ENCODE data around the gene CHDH. TPM values are rescaled to one million over a fixed set of nuclear protein-coding genes. Genes with fewer than 3 reads are reported as not detected.

Gene CHDH
- total RNA-seq, 2 experiments from 2014 or later: 9.0 to 9.1 TPM

DNA sequence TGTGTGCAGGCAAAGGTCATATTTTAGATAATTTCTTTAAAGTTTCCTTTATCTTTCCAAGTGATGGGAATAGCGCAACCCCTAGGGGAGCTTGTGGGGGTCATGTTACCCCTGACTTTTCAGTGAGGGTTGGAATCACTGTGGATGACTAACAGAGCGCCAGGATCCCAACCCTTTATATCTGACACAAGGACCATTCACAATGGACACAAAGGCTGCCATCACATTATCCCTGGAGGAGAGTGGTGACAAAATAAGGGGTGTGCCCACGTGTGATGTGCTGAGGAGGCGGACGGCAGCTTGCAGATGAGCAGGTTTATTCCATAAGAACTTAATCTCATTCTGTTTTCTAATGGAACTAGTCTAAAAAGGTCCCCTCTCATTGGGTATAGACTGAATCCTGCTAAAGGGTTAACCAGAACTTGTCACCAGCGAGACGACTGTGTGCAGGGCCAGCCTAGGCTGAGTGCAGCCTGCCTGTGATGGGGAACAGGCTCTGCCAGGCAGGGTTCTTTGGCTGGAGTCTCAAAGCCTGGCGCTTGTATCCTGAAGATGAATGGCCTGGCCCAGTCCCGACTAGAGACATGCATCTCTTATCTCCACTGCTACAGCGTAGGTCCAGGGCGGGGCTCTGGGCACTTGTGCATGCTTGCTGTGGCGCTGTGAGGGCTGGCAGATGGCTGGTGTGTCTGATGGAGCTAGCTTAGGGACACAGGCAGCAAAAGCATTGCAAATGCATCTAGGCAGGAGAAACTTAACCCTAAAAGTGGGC, 50.2 kb downstream of the CHDH start:
- Mint-ChIP-seq H3K9me3 (no peaks in the 10 kb centered on the region), H3K4me1 (no peaks in the 10 kb centered on the region), H3K4me3 (no peak overlapping the region), H3K36me3 (ENCODE audit: low read depth) (no peaks in the 10 kb centered on the region), H3K27me3 (peaks cover 46% of the 10 kb centered on the region), H3K27ac (no peak overlapping the region)
- POLR2A ChIA-PET: no interaction called here
- CTCF ChIA-PET: no interaction called here
- DNase-seq: no peak

DNA sequence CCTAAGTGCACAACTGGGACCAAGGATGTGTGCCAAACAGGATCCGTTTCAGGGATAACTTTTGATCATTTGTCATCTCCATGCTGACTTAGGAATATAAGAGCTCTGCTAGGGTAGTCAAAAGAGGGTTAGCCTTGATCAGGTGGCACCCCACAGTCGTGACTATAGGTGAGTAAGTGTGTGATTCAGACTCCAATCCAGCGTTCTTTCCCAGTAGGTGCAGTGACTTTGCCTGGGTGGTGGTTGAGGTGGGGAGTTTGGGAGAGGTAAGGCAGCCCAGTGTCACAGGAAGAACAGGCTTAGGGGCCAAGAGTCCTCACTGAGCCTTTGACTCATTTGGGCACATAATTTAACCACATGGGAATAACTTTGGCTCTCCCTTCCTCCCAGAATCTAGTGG, 51.0 kb downstream of the CHDH start:
- no peaks in the 10 kb centered on the region for H3K36me3 Mint-ChIP-seq (ENCODE audit: low read depth)
- H3K9me3 Mint-ChIP-seq: no peaks in the 10 kb centered on the region
- ChIA-PET CTCF (no interaction called here), POLR2A (no interaction called here)
- DNase-seq: no peak
- no peaks in the 10 kb centered on the region for H3K4me1 Mint-ChIP-seq
- peaks cover 46% of the 10 kb centered on the region for H3K27me3 Mint-ChIP-seq
- H3K4me3 Mint-ChIP-seq: no peak overlapping the region
- no peak overlapping the region for H3K27ac Mint-ChIP-seq

DNA sequence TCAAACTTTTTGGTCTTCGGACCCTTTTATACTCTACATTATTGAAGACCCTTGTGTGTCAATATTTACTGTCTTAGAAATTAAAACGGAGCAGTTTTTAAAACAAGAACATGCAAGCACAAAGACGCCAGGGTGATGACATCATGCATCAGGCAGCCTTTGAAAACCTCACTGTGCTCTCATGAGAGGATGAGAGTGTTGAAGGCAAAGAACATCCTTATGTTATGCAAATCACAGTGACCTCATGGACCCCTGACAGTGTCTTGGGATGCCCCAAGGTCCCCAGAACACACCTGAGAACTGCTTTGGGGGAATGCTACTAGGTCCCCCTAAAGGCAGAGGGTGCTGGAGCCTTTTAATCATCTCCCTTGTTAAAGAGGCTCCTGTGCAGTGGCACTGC, 51.6 kb downstream of the CHDH start:
- Mint-ChIP-seq H3K36me3 (ENCODE audit: low read depth) (no peaks in the 10 kb centered on the region), H3K4me3 (no peak overlapping the region), H3K9me3 (no peaks in the 10 kb centered on the region), H3K4me1 (no peaks in the 10 kb centered on the region), H3K27me3 (peaks cover 48% of the 10 kb centered on the region), H3K27ac (no peak overlapping the region)
- no peak for DNase-seq
- POLR2A ChIA-PET: no interaction called here
- CTCF ChIA-PET: no interaction called here

DNA sequence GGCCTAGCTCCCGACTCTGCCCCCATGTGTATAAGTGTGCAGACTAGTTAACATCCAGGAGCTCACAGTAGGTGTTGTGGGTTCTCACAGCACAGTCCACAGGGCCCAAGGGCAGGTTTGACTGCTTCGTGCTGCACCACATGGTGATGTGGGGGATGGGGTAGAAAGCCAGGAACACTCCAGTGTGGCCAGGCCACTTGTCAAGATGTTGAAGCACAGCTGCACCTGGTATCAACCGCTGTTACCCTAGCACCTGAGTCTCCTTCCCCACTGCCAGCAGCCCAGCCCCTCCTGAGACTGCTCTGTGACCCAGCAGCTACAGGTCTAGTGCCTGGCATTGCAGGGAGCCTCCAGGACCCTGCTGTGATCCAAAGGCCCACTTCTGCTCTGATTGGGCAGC, 53.4 kb downstream of the CHDH start:
- no peak overlapping the region for H3K4me3 Mint-ChIP-seq
- ChIA-PET POLR2A (no interaction called here), CTCF (no interaction called here)
- no peaks in the 10 kb centered on the region for H3K9me3 Mint-ChIP-seq
- no peak overlapping the region for H3K27ac Mint-ChIP-seq
- no peak for DNase-seq
- peaks cover 49% of the 10 kb centered on the region for H3K27me3 Mint-ChIP-seq
- H3K4me1 Mint-ChIP-seq: no peaks in the 10 kb centered on the region
- H3K36me3 Mint-ChIP-seq (ENCODE audit: low read depth): no peaks in the 10 kb centered on the region

DNA sequence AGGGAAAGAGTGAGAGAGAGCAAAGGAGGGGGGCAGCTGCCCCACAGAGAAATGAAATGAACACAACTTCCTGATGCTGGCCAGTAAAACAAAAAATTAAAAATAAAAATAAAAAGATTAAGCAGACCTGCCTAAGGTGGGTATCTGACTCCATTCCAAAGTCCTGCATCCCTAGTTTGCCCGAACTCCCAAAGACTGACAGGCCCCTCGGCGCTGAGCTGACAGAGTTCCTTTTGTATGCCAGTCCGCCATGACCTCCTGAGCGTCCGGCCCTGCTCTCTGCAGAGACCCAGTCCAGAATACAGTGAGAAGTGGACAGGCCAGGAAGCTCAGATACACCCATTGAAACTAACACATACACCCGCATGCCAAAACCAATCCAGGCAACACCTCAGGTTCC, 54.9 kb downstream of the CHDH start:
- no peak for DNase-seq
- peaks cover 45% of the 10 kb centered on the region for H3K27me3 Mint-ChIP-seq
- no peaks in the 10 kb centered on the region for H3K4me1 Mint-ChIP-seq
- H3K36me3 Mint-ChIP-seq (ENCODE audit: low read depth): no peaks in the 10 kb centered on the region
- ChIA-PET POLR2A (no interaction called here), CTCF (no interaction called here)
- H3K9me3 Mint-ChIP-seq: no peaks in the 10 kb centered on the region
- no peak overlapping the region for H3K4me3 Mint-ChIP-seq
- no peak overlapping the region for H3K27ac Mint-ChIP-seq

DNA sequence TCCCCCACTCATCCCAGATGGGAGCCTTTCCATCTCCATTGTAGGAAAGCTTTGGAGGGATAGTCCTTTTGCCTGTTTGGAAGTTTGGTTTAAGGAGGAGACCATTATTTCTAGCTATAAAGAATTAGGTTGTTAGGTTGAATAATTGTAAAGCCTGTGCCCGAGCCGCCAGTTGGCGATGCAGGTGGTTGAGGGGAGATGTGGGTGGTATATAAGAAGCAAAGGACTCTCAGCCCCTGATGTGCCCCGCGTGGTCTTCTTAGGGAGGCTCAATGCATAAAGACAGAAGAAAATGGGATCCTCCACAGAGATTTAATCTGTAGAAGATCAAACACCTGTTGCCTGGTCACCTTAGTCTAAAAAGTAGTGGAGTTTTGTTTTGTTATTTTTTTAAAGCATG, 55.7 kb downstream of the CHDH start:
- Mint-ChIP-seq H3K27me3 (peaks cover 39% of the 10 kb centered on the region), H3K36me3 (ENCODE audit: low read depth) (no peaks in the 10 kb centered on the region), H3K9me3 (no peaks in the 10 kb centered on the region), H3K4me1 (no peaks in the 10 kb centered on the region), H3K27ac (no peak overlapping the region), H3K4me3 (no peak overlapping the region)
- POLR2A ChIA-PET: no interaction called here
- CTCF ChIA-PET: no interaction called here
- no peak for DNase-seq

DNA sequence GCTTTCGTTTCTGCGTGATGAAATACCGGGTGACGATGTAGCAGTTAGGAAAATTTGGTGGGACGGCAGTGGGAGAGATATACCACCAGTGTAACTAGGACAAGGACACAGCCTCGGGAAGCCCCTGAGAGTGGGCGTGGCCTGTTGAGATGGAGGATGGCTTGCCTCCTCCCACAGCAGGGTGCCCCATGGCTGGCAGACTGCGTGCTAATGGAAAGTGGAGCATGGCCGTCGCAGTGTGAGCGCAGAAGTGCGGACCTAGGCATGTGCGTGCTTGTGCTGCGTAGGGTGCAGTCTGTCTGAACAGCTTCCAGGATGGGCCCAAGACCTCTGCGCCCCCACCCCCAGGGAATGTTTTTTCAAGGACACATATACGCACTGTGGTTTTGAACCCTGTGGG, 56.8 kb downstream of the CHDH start:
- H3K4me3 Mint-ChIP-seq: no peak overlapping the region
- DNase-seq: no peak
- ChIA-PET CTCF (no interaction called here), POLR2A (no interaction called here)
- no peaks in the 10 kb centered on the region for H3K36me3 Mint-ChIP-seq (ENCODE audit: low read depth)
- H3K4me1 Mint-ChIP-seq: no peaks in the 10 kb centered on the region
- peaks cover 31% of the 10 kb centered on the region for H3K27me3 Mint-ChIP-seq
- no peak overlapping the region for H3K27ac Mint-ChIP-seq
- no peaks in the 10 kb centered on the region for H3K9me3 Mint-ChIP-seq

DNA sequence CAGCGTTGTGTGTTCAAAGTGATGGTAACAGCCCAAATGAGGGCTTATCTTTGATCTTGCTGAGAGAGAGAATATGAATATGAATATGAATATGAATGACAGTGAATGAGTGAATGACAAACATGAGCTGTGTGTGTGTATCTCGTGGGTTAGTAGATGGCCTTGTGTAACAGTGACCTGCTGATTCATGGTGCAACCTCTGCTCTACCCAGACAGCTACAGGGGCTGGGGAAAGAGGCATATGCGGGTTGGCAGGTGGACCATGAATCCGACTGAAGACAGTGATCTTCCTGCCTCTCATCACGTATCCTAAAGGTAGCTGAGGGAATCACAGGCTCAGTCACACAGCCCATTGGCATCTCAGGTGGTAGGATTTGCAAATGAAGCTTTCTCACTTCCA, 58.2 kb downstream of the CHDH start:
- Mint-ChIP-seq H3K27me3 (peaks cover 24% of the 10 kb centered on the region), H3K27ac (no peak overlapping the region), H3K4me1 (no peaks in the 10 kb centered on the region), H3K9me3 (no peaks in the 10 kb centered on the region), H3K36me3 (ENCODE audit: low read depth) (no peaks in the 10 kb centered on the region), H3K4me3 (no peak overlapping the region)
- POLR2A ChIA-PET: no interaction called here
- CTCF ChIA-PET: no interaction called here
- no peak for DNase-seq

DNA sequence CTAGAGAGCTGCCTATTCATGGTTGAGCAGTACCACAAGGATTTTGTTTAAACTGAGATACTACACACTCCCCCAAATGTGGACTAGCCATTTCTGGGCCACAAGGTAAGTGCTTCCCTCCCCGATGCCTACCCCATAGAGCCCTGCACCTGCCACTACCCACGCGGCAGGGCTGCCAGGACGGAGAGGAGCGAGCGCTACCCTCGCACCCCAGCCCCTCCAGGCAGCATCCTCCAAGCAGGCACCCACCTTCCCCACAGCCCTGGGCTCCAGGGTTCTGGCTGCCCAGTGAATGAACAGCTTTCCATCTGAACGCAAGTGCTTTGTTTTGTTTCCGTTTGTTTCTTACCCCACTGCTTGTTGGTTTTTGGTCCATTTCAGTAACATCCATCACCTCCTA, 59.2 kb downstream of the CHDH start:
- H3K36me3 Mint-ChIP-seq (ENCODE audit: low read depth): no peaks in the 10 kb centered on the region
- peaks cover 26% of the 10 kb centered on the region for H3K27me3 Mint-ChIP-seq
- ChIA-PET CTCF (no interaction called here), POLR2A (no interaction called here)
- no peak overlapping the region for H3K4me3 Mint-ChIP-seq
- no peaks in the 10 kb centered on the region for H3K4me1 Mint-ChIP-seq
- DNase-seq: no peak
- no peaks in the 10 kb centered on the region for H3K9me3 Mint-ChIP-seq
- H3K27ac Mint-ChIP-seq: no peak overlapping the region

DNA sequence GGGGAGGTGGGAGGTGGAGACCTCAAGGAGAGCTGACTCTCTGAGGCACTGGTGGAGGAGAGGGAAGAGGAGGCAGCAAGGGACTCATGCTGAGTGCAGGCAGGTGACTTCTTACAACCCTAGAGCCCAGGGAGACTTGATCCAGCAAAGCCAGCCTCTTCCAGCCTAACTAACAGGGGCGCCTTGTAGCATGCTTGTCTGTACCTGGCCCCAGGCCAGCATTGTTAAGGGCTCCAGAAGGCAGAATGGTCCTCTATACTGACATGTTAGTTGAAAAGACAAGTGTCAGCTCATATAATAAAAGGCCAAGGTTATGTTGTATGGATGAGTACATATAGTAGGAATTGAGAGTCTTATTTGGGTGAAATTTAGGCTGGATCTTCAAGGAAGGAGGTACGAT, 65.4 kb downstream of the CHDH start:
- no peaks in the 10 kb centered on the region for H3K36me3 Mint-ChIP-seq (ENCODE audit: low read depth)
- no peak for DNase-seq
- ChIA-PET CTCF (no interaction called here), POLR2A (no interaction called here)
- H3K27me3 Mint-ChIP-seq: peaks cover 28% of the 10 kb centered on the region
- H3K9me3 Mint-ChIP-seq: no peaks in the 10 kb centered on the region
- H3K4me3 Mint-ChIP-seq: no peak overlapping the region
- peaks cover 13% of the 10 kb centered on the region for H3K4me1 Mint-ChIP-seq
- no peak overlapping the region for H3K27ac Mint-ChIP-seq

DNA sequence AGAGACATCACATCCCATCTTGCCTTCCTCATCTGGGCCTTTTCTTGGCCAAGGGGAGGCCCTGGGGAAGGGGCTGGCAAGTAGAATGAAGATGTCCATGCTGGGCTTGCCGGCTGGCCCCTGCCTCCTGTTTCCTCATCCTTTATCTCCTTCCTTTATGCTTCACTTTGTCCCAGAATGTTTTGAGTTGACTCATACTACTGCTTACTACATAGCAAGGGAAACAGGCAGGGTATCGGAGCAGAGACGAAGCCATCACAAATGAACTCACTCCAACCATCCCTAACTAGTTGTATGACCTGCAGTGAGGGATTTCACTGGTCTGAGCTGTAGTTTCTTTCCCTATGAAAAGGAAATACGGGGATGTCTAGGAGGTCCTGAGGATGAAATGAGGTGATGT, 66.0 kb downstream of the CHDH start:
- Mint-ChIP-seq H3K27me3 (peaks cover 30% of the 10 kb centered on the region), H3K4me3 (no peak overlapping the region)
- POLR2A ChIA-PET: no interaction called here

DNA sequence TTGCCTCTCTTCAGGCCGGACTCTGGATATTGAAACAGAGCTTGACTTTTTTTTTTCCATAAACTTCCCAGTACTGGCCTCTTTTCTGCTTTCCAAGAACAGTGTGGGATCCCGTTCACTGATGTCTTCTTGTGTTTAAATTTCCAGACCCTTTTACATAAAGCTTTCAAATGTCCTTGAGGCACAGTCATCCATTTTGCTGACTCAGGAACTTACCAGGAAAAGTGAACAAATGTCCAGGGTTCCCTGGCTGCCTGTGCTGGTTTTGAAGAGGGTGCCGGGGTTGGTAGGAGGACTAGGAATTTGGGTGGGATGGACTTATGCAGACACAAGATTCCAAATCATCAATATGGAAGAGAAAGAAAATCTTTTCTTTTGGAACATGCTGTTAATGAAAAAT, 68.1 kb downstream of the CHDH start:
- no peak overlapping the region for H3K27ac Mint-ChIP-seq

More for the DNA sequence above, 66.0 kb downstream of the CHDH start:
- Mint-ChIP-seq H3K9me3 (no peaks in the 10 kb centered on the region), H3K4me1 (peaks cover 13% of the 10 kb centered on the region), H3K27ac (no peak overlapping the region), H3K36me3 (ENCODE audit: low read depth) (no peaks in the 10 kb centered on the region)
- DNase-seq: no peak
- CTCF ChIA-PET: no interaction called here

DNA sequence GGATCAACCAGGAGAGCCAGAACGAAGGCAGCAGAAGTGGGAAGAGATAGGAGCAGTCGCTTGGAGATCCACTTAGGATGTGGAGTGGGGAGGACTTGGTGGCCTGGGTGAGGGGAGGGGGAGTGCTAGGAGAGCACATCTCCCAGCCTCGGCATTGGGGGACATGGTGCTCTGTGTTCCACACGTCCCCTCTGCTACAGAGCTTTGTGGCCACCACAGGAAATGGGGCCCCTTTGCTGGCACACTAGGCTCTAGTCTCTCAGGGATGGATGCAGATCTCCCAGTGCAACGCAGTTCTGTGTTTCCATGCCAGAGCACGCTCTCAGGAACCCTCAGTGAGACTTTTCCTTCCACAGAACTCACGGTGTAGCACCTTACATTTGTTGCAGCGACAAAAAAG, 68.8 kb downstream of the CHDH start:
- ChIA-PET POLR2A (no interaction called here), CTCF (no interaction called here)
- peaks cover 34% of the 10 kb centered on the region for H3K27me3 Mint-ChIP-seq

More for the DNA sequence above, 68.1 kb downstream of the CHDH start:
- DNase-seq: no peak
- H3K36me3 Mint-ChIP-seq (ENCODE audit: low read depth): no peaks in the 10 kb centered on the region
- ChIA-PET CTCF (no interaction called here), POLR2A (no interaction called here)
- H3K9me3 Mint-ChIP-seq: no peaks in the 10 kb centered on the region
- H3K4me3 Mint-ChIP-seq: no peak overlapping the region
- peaks cover 25% of the 10 kb centered on the region for H3K4me1 Mint-ChIP-seq
- peaks cover 33% of the 10 kb centered on the region for H3K27me3 Mint-ChIP-seq

DNA sequence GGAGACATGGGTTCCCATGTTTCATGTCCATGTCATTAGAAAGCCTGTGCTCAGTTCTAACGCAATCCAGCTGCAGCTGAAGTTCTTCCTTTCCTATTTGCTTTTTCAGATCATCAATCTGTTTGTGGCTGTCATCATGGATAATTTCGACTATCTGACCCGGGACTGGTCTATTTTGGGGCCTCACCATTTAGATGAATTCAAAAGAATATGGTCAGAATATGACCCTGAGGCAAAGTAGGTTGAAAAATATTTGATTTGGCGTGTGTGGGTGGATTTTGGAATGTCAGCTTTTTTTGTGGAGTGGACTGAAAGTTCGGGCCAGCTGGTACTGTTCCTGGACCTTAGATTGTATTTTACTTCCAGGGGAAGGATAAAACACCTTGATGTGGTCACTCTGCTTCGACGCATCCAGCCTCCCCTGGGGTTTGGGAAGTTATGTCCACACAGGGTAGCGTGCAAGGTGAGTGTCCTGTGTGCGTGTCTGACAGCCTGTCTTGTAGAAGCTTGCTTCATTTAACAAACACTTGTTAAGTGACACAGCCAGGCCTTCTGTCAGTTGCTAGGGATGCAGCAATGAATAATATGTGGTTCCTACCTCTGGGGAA, 69.6 kb downstream of the CHDH start:
- CTCF ChIA-PET: interaction anchor here (0.7 kb wide), 1 partner anchor 107 kb away, joined by 3 read pairs; no protein-coding TSS in a partner anchor
- Mint-ChIP-seq H3K27ac (no peak overlapping the region), H3K4me1 (peaks cover 25% of the 10 kb centered on the region), H3K27me3 (peaks cover 37% of the 10 kb centered on the region), H3K4me3 (no peak overlapping the region), H3K9me3 (no peaks in the 10 kb centered on the region), H3K36me3 (ENCODE audit: low read depth) (no peaks in the 10 kb centered on the region)
- no peak for DNase-seq
- POLR2A ChIA-PET: interaction anchor here (1.2 kb wide), 1 partner anchor 17 kb away, joined by 3 read pairs; no protein-coding TSS in a partner anchor

More for the DNA sequence above, 68.8 kb downstream of the CHDH start:
- no peak overlapping the region for H3K27ac Mint-ChIP-seq
- no peak for DNase-seq
- no peaks in the 10 kb centered on the region for H3K9me3 Mint-ChIP-seq
- no peaks in the 10 kb centered on the region for H3K36me3 Mint-ChIP-seq (ENCODE audit: low read depth)
- no peak overlapping the region for H3K4me3 Mint-ChIP-seq
- peaks cover 25% of the 10 kb centered on the region for H3K4me1 Mint-ChIP-seq
